NOMO-1 treated with dmso at 0.1 percent for 144 hours (cell line): ENCODE results near the gene DENR.

Experiments used
- DNase-seq: peaks from one replicate; lab custom pipeline; 2025; ENCODE audit not compliant: unreplicated experiment; lab: John Stamatoyannopoulos, UW

Gene DENR

DNA sequence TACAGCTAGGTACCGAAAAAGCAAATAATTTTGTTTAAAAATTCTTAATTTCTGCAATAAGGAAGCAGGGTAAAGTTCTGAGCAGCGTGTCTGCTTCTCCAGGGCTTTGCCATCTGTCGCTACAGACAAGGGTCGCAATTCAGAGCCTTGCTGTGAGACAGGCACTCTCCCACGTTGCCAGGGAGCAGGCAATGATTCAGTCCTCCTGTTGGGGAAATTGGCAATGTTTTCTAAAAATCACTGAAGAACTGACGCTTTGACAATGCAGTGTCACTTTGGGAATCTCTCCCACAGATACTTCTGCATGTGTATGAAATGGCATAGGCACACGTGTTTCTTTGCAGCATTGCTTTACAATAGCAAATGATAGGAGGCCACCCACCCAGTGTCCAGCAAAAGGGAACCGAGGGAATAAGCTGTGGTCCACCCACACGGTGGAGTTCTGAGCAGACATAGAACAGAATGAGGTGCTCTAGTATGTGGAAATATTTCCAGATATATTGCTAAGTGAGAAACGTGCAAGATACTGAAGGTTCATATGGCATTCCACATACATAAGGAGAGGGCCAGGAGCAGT is 66.7 kb downstream of the DENR start:
- DNase-seq = no peak

GRCh38 chr12:122820138-122820537 is 67.5 kb downstream of the DENR start:
- DNase-seq = no peak
